Limb (tissue), 2 donors: ENCODE results near the gene CAPN9.
A peak's percentile ranks its signal among the peaks of the same experiment; 100 is the strongest.
"Not testable (repeated sequence)": the region's sequence is repeated elsewhere in the genome, so short reads cannot be mapped to it uniquely, and the experiment has no call there.

Experiments
- DNase-seq, 2 donors: peaks; one replicate each; pipeline ENCODE4 v3.0.0-alpha.2; 2016; ENCODE audit errors: extremely low spot score in 2 of 2

CAPN9 gene

GRCh38 chr1:230710543-230710904 is 36.7 kb upstream of the CAPN9 start:
- DNase-seq, result no peak

GRCh38 chr1:230711245-230711644 is 35.9 kb upstream of the CAPN9 start:
- no peak for DNase-seq

- DNase-seq, result no peak
Observed at GRCh38 chr1:230712470-230712942, 34.7 kb upstream of the CAPN9 start.

GRCh38 chr1:230713138-230713537 is 34.0 kb upstream of the CAPN9 start:
- DNase-seq, result no peak

GRCh38 chr1:230713547-230713914 is 33.7 kb upstream of the CAPN9 start:
- no peak for DNase-seq

- peak; percentile 66 to 78 for DNase-seq
Observed at GRCh38 chr1:230713915-230714764, 33.0 kb upstream of the CAPN9 start, which contains the start of gene AGT. Gene AGT, minus strand, starts transcription at chr1:230714122. Its CDS starts 3,299 bp downstream, at chr1:230710823.

GRCh38 chr1:230715510-230715909 is 31.7 kb upstream of the CAPN9 start:
- DNase-seq, result no peak

GRCh38 chr1:230716453-230716852 is 30.7 kb upstream of the CAPN9 start:
- DNase-seq, result not testable (repeated sequence)

GRCh38 chr1:230717251-230717650 is 29.9 kb upstream of the CAPN9 start:
- DNase-seq, result no peak

- not testable (repeated sequence) for DNase-seq
Observed at GRCh38 chr1:230721849-230722522, 25.2 kb upstream of the CAPN9 start.

GRCh38 chr1:230725256-230726012 is 21.8 kb upstream of the CAPN9 start:
- no peak for DNase-seq

- DNase-seq, result no peak
Observed at GRCh38 chr1:230728710-230729392, 18.3 kb upstream of the CAPN9 start.

GRCh38 chr1:230730977-230731376 is 16.2 kb upstream of the CAPN9 start:
- DNase-seq, result no peak

- no peak for DNase-seq
Observed at GRCh38 chr1:230735447-230735846, 11.7 kb upstream of the CAPN9 start.

GRCh38 chr1:230737622-230738262 is 9.4 kb upstream of the CAPN9 start:
- DNase-seq, result no peak

- DNase-seq, result no peak
Observed at GRCh38 chr1:230739564-230740290, 7.5 kb upstream of the CAPN9 start.

GRCh38 chr1:230743899-230744298 is 3.3 kb upstream of the CAPN9 start:
- DNase-seq, result no peak

GRCh38 chr1:230744382-230744781 is 2.8 kb upstream of the CAPN9 start:
- DNase-seq, result no peak

- DNase-seq, result no peak
Observed at GRCh38 chr1:230745071-230745470, 2.1 kb upstream of the CAPN9 start.

GRCh38 chr1:230746617-230747016 is 571 bp upstream of the CAPN9 start:
- DNase-seq, result no peak
